ENCODE results near the gene ALG8. TPM values are rescaled to one million over a fixed set of nuclear protein-coding genes. Genes with fewer than 3 reads are reported as not detected.
"Not testable (repeated sequence)": the region's sequence is repeated elsewhere in the genome, so short reads cannot be mapped to it uniquely, and the experiment has no call there.

ALG8 gene
- total RNA-seq, 4 donors from 2014 or later, result 12.7 to 83.3 (median 21.4) TPM

DNA sequence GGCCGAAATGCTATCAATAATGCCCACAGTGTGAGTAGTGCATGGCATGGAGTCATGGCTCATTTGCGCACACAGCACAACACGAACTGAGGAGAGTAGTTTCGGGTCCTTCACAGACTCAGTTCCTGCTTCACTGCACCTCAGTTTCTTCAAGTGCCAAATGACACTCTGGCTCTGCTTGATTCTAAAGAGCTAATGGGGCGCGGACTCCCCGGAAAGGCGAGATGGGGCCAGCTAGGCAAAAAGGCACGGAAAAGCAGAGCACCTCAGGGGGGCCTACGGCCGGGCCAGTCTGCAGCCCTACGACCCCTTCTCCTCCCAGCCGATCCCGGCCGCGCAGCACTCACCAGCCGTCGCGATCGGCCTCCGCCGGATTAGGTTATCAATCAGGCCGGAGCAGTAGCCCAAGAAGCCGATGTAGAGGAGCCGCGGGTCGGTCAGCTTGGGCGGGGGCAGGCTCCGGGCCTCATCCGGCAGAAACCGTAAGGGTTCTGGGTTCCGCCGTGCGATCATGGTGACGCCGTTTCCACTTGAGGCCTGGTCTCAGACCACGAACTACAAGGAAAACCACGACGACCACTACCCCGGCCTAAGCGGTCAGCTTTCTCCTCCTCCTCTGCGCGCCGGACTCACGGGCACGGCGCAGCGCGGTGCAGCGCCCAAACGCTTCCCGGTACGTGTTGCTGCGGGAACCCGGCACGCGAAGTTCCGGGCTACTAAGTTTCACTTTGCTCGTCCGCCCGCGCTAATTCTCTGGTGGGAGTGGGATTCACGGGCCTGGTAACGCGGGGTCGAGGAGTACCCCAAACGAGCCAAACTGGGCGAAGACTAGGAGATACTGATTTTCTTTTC is 60.0 kb downstream of the ALG8 start, which contains the start of gene NDUFC2:
TSS of gene NDUFC2 (minus strand) at position 631 of the 852 bp plus-strand sequence. CDS start at position 513, 118 bp downstream.
- Histone ChIP-seq H3K27ac (peak within 1 kb of the TSS; percentile 54 to 82 (median 78)), H3K4me3 (peak within 1 kb of the TSS; percentile 71 to 78 (median 76)), H3K4me1 (peaks cover 2 to 31% (median 3%) of the 10 kb centered on the region in 4 donors), H3K27me3 (no peaks in the 10 kb centered on the region), H3K36me3 (no peaks in the 10 kb centered on the region), H3K9me3 (no peaks in the 10 kb centered on the region)
- TF ChIP-seq POLR2A (IDR thresholded peaks at IDR 0.05), result peak; percentile 39 to 61
- no peak for TF ChIP-seq CTCF (IDR thresholded peaks at IDR 0.05)
- DNase-seq, result peak; percentile 62 to 88 (median 86)

DNA sequence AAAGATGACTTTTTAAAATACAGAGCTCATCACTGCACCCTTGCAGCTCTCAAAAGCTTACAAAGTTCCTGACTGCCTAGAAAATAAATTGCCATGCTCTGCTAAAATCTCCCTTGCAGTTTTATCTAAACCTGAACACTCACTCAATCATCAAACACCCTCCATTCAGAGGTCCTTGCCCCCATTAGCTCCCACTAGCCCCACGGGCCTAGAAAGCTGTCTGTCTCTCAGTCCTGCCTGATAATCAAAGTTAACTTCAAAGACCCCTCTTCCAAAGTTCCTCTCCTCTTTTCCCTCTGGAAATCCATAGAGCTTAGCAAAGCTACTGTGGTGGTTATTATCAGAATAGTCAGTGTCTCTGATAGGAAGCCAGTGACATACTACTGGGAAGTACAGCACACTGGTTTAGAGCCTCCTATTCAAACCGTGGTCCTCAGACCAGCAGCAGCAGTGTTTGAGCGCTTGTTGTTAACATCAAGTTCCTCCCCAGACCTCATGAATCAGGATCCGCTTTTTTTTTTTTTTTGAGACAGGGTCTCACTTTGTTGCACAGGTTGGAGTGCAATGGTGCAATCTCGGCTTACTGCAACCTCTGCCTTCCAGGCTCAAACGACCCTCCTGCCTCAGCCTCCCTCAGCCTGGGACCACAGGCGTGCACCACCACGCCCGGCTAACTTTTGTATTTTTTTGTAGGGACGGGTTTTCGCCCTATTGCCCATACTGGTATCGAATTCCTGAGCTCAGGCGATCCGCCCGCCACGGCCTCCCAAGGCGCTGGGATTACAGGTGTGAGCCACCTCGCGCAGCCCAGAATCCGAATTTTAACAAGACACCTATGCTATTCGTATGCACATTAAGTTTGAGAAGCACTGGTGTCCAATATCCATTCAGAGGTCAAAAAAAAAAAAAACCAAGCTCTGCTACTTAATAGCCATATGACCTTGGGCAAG is 60.9 kb downstream of the ALG8 start:
- Histone ChIP-seq H3K27me3 (no peaks in the 10 kb centered on the region), H3K36me3 (no peaks in the 10 kb centered on the region), H3K4me1 (peaks cover 2 to 31% (median 3%) of the 10 kb centered on the region in 4 donors), H3K27ac (peak overlapping the region in 2 of 4 donors; percentile 54 to 82), H3K4me3 (peak overlapping the region; percentile 71 to 78 (median 76)), H3K9me3 (no peaks in the 10 kb centered on the region)
- TF ChIP-seq CTCF (IDR thresholded peaks at IDR 0.05) (no peak), POLR2A (IDR thresholded peaks at IDR 0.05) (no peak)
- no peak for DNase-seq

GRCh38 chr11:78077592-78077991 is 61.8 kb downstream of the ALG8 start:
- DNase-seq, H3K27ac ChIP-seq, H3K9me3 ChIP-seq, H3K36me3 ChIP-seq, H3K27me3 ChIP-seq: not testable (repeated sequence)
- Histone ChIP-seq H3K4me3 (peak overlapping the region in 2 of 4 donors; percentile 48 to 77), H3K4me1 (peaks cover 2 to 31% (median 3%) of the 10 kb centered on the region in 4 donors)

DNA sequence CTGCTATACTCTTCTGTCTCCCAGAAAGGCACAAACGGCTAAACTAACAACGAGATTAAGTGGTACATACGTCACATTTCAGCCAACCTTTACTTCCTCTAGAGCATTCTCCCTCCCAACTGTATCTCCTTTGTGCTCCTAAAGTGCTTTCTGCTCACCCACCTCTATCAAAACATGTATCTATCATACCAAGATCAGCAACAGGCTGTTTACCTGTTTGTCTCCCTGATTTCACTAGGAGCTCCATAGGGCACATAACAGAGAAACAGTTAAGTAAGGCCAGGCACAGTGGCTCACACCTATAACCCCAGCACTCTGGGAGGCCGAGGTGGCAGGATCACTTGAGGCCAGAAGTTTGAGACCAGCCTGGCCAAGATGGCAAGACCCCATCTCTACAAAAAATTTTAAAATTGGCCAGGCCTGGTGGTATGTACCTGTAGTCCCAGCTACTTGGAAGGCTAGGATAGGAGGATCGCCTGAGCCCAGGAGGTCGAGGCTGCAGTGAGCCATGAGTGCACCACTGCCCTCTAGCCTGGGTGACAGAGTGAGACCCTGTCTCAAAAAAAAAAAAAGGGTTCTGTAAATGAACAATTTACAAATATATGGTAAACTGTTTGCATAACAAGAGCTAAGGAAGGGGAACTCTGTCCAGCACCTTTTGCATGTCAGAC is 62.6 kb downstream of the ALG8 start:
- H3K4me1 ChIP-seq, result peaks cover 2 to 31% (median 3%) of the 10 kb centered on the region in 4 donors
- H3K27me3 ChIP-seq, result no peaks in the 10 kb centered on the region
- H3K9me3 ChIP-seq, result no peaks in the 10 kb centered on the region
- no peak overlapping the region for H3K4me3 ChIP-seq
- peaks cover 0 to 8% (median 0%) of the 10 kb centered on the region in 3 donors for H3K36me3 ChIP-seq
- no peak overlapping the region for H3K27ac ChIP-seq
- no peak for TF ChIP-seq POLR2A (IDR thresholded peaks at IDR 0.05)
- TF ChIP-seq CTCF (IDR thresholded peaks at IDR 0.05), result no peak
- DNase-seq, result no peak

DNA sequence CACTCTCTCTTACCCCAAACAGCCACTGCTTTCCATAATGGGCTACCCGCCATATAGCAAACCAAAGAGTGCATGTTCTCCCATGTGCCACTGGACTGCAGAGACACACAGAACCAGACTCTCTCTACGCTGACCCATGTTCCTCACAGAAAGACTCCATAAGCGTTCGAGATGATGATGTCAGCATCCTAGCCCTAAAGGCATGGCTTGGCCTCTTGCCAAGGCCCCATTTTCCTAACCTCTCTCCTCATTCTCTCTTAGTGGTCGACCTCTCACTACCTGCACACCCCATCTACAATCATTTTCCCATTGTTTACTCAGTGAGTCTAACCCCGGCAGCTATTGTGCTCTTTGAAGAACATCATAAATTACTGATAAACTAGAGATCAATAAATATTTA is 64.7 kb downstream of the ALG8 start:
- TF ChIP-seq POLR2A (IDR thresholded peaks at IDR 0.05) (no peak), CTCF (IDR thresholded peaks at IDR 0.05) (no peak)

More for the DNA sequence above, 64.7 kb downstream of the ALG8 start:
- no peak overlapping the region for H3K4me3 ChIP-seq
- no peak for DNase-seq
- no peaks in the 10 kb centered on the region for H3K27me3 ChIP-seq
- peaks cover 2 to 26% (median 3%) of the 10 kb centered on the region in 4 donors for H3K4me1 ChIP-seq
- H3K9me3 ChIP-seq, result no peaks in the 10 kb centered on the region
- peaks cover 0 to 25% (median 0%) of the 10 kb centered on the region in 3 donors for H3K36me3 ChIP-seq
- no peak overlapping the region for H3K27ac ChIP-seq
